Measurements from ENCODE around the gene ZC3H8. TPM values are rescaled to one million over a fixed set of nuclear protein-coding genes. Genes with fewer than 3 reads are reported as not detected.

Gene ZC3H8
- total and polyA plus RNA-seq, 2 donors (not counting 3 experiments of a cell fraction or from before 2014, with no cell fraction given): 0.95 to 7.1 TPM

GRCh38 chr2:112239862-112240261, 15.0 kb downstream of the ZC3H8 start:
- ChIA-PET POLR2A (no interaction called here), CTCF (no interaction called here)
- no peak for FAIRE-seq
- no peaks in the 10 kb centered on the region for H4K20me1 ChIP-seq (replicated peaks; ENCODE audit: control insufficient read depth, extremely low read depth, insufficient read depth, low read length)
- no peaks in the 10 kb centered on the region for H3K9me1 ChIP-seq (replicated peaks; ENCODE audit: control insufficient read depth, extremely low read depth, insufficient read depth, low read length)
- no peak overlapping the region for H3K9ac ChIP-seq (replicated peaks; ENCODE audit: extremely low read depth, insufficient read depth, low read length)
- no peak overlapping the region for H3K4me2 ChIP-seq (ENCODE audit: insufficient read depth, low read length)
- H3K9me3 ChIP-seq (replicated peaks; ENCODE audit: control insufficient read depth, insufficient read depth, low read length): no peaks in the 10 kb centered on the region
- TF ChIP-seq EZH2 (IDR thresholded peaks at IDR 0.05; ENCODE audit: borderline replicate concordance, low read depth, low read length, severe bottlenecking): no peak
- no peak overlapping the region for H2AFZ ChIP-seq (ENCODE audit: low read depth, low read length)
- DNase-seq (ENCODE audit: low read depth, low spot score): no peak
- H3K4me3 ChIP-seq (replicated peaks in 1 of 3; ENCODE audit: insufficient read depth in 1 of 3, low read depth in 1 of 3, low read length in 3 of 3): no peak overlapping the region
- no peak overlapping the region for H3K27ac ChIP-seq (ENCODE audit: insufficient read depth, low read depth, low read length)
- dilution Hi-C loops (cut with MboI; ENCODE audit: extremely low pct_ligation_motif_present, low sequenced_read_pairs) (no loop called here), intact Hi-C loops (cut with micrococcal nuclease) (no loop called here)
- no peaks in the 10 kb centered on the region for H3K79me2 ChIP-seq (ENCODE audit: control insufficient read depth, insufficient read depth, low read length)
- no TSS peak for BruUV-seq (replicated peaks)
- no peaks in the 10 kb centered on the region for H3K4me1 ChIP-seq (ENCODE audit: control insufficient read depth, extremely low read depth, insufficient read depth, low read length)
- no peaks in the 10 kb centered on the region for H3K27me3 ChIP-seq (ENCODE audit: control insufficient read depth in 2 of 2, insufficient read depth in 2 of 2, low read length in 2 of 2)
- H3K36me3 ChIP-seq (ENCODE audit: control insufficient read depth in 2 of 2, extremely low read depth in 1 of 2, insufficient read depth in 2 of 2, low read length in 2 of 2): peaks cover 0 to 5% of the 10 kb centered on the region in 2 experiments

DNA sequence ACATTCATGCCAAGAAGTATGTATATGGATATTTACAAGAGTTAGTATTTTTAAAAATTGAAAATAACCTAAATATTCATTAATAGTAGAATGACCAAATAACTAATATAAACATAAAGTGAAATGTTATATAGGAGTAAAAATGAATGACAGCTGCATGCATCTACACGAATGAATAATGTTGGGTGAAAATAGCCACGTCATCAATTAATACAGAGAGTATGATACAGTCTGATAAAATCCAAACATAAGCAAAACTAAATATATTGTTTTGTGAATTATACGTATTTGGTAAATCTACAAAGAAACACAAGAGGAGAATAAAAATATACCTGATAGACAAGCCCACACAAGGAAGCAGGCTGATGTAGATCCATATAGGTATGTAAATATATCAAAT, 24.5 kb downstream of the ZC3H8 start:
- POLR2A ChIA-PET: no interaction called here
- DNase-seq (ENCODE audit: low read depth, low spot score): no peak
- H3K79me2 ChIP-seq (ENCODE audit: control insufficient read depth, insufficient read depth, low read length): no peaks in the 10 kb centered on the region
- no peak overlapping the region for H2AFZ ChIP-seq (ENCODE audit: low read depth, low read length)
- no peaks in the 10 kb centered on the region for H3K9me3 ChIP-seq (replicated peaks; ENCODE audit: control insufficient read depth, insufficient read depth, low read length)
- no peak overlapping the region for H3K9ac ChIP-seq (replicated peaks; ENCODE audit: extremely low read depth, insufficient read depth, low read length)
- H3K4me3 ChIP-seq (replicated peaks in 1 of 3; ENCODE audit: insufficient read depth in 1 of 3, low read depth in 1 of 3, low read length in 3 of 3): no peak overlapping the region
- dilution Hi-C loops (cut with MboI; ENCODE audit: extremely low pct_ligation_motif_present, low sequenced_read_pairs) (no loop called here), intact Hi-C loops (cut with micrococcal nuclease) (no loop called here)
- H3K27me3 ChIP-seq (ENCODE audit: control insufficient read depth in 2 of 2, insufficient read depth in 2 of 2, low read length in 2 of 2): no peaks in the 10 kb centered on the region
- no peak for FAIRE-seq
- H3K27ac ChIP-seq (ENCODE audit: insufficient read depth, low read depth, low read length): no peak overlapping the region
- no peaks in the 10 kb centered on the region for H3K36me3 ChIP-seq (ENCODE audit: control insufficient read depth in 2 of 2, extremely low read depth in 1 of 2, insufficient read depth in 2 of 2, low read length in 2 of 2)
- CTCF ChIA-PET: no interaction called here
- TF ChIP-seq FOS (IDR thresholded peaks at IDR 0.05; ENCODE audit: borderline replicate concordance, insufficient read depth, low read length): no peak
- TF ChIP-seq MAX (IDR thresholded peaks at IDR 0.05; ENCODE audit: insufficient read depth, insufficient read length): no peak
- no peak for TF ChIP-seq POLR2A (IDR thresholded peaks at IDR 0.05; ENCODE audit: low read depth, low read length)
- no peak for TF ChIP-seq POLR2AphosphoS5 (IDR thresholded peaks at IDR 0.05; ENCODE audit: insufficient read depth, low read depth, low read length)
- no peak for TF ChIP-seq EZH2 (IDR thresholded peaks at IDR 0.05; ENCODE audit: borderline replicate concordance, low read depth, low read length, severe bottlenecking)
- no peak for TF ChIP-seq JUN (IDR thresholded peaks at IDR 0.05; ENCODE audit: borderline replicate concordance, insufficient read depth, insufficient read length, low read depth)
- TF ChIP-seq, protein P1, sequence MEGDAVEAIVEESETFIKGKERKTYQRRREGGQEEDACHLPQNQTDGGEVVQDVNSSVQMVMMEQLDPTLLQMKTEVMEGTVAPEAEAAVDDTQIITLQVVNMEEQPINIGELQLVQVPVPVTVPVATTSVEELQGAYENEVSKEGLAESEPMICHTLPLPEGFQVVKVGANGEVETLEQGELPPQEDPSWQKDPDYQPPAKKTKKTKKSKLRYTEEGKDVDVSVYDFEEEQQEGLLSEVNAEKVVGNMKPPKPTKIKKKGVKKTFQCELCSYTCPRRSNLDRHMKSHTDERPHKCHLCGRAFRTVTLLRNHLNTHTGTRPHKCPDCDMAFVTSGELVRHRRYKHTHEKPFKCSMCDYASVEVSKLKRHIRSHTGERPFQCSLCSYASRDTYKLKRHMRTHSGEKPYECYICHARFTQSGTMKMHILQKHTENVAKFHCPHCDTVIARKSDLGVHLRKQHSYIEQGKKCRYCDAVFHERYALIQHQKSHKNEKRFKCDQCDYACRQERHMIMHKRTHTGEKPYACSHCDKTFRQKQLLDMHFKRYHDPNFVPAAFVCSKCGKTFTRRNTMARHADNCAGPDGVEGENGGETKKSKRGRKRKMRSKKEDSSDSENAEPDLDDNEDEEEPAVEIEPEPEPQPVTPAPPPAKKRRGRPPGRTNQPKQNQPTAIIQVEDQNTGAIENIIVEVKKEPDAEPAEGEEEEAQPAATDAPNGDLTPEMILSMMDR (IDR thresholded peaks at IDR 0.05; ENCODE audit: extremely low read depth in 1 of 2, insufficient read depth in 1 of 2, low read depth in 1 of 2, low read length in 2 of 2): no peak
- no peak for TF ChIP-seq GATA2 (IDR thresholded peaks at IDR 0.05; ENCODE audit: insufficient read depth, insufficient read length, low read depth, low read length)
- no peak for TF ChIP-seq MYC (IDR thresholded peaks at IDR 0.05; ENCODE audit: low read depth, low read length)
- no peaks in the 10 kb centered on the region for H3K9me1 ChIP-seq (replicated peaks; ENCODE audit: control insufficient read depth, extremely low read depth, insufficient read depth, low read length)
- H3K4me2 ChIP-seq (ENCODE audit: insufficient read depth, low read length): no peak overlapping the region
- BruUV-seq (replicated peaks): no TSS peak
- no peaks in the 10 kb centered on the region for H3K4me1 ChIP-seq (ENCODE audit: control insufficient read depth, extremely low read depth, insufficient read depth, low read length)
- H4K20me1 ChIP-seq (replicated peaks; ENCODE audit: control insufficient read depth, extremely low read depth, insufficient read depth, low read length): no peaks in the 10 kb centered on the region
